Dedifferentiated amniotic fluid mesenchymal stem cell (primary cell): Measurements from ENCODE around the gene RBM27.
"Not testable (repeated sequence)": the region's sequence is repeated elsewhere in the genome, so short reads cannot be mapped to it uniquely, and the experiment has no call there.

Experiments used
- DNase-seq: peaks from one replicate; pipeline ENCODE4 v3.0.0-alpha.2; 2016; ENCODE audit errors: extremely low spot score

Gene RBM27

GRCh38 chr5:146205499-146206202 lies 2.2 kb downstream of the RBM27 start:
- no peak for DNase-seq

DNA sequence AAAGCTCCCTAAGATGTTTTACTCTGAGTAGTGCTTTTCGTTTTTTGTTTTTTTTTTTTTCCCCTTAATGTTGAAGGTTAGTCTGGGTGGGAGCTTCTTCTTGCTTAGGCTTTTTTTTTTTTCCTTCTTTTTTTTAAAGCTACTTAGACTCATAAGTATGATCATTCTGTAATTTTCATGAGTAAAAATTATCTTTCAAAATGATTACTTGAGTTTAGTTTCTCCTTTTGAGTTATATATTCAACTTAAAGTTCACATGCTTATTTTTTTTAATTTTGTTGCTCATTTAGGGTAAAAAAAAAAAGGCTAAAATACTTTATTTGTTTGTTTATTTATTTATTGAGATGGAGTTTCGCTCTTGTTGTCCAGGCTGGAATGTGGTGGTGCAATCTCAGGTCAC lies 2.9 kb downstream of the RBM27 start:
- DNase-seq, result no peak

- no peak for DNase-seq
These were observed 5.6 kb downstream of the RBM27 start for GRCh38 chr5:146208916-146209522.

DNA sequence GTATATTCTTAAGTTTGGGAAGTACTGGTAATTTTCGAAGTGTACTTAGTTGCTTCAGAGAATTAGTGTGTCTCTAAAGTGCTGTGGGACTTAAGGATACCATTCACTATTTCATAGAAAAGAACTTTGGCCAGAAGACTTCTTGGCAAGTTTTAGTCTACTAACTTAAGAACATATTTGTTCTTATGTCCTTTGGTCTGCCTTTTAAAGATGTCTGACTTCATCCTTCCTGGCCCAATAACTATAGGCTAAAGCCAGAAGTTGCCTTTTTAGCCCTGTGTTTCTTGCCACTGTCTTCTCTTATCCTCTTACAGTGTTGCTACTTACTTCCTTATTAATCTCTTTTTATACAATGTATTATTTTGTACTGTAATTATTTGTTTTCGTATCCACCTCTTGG lies 6.3 kb downstream of the RBM27 start:
- no peak for DNase-seq

GRCh38 chr5:146210810-146211209 lies 7.4 kb downstream of the RBM27 start:
- DNase-seq, result not testable (repeated sequence)

DNA sequence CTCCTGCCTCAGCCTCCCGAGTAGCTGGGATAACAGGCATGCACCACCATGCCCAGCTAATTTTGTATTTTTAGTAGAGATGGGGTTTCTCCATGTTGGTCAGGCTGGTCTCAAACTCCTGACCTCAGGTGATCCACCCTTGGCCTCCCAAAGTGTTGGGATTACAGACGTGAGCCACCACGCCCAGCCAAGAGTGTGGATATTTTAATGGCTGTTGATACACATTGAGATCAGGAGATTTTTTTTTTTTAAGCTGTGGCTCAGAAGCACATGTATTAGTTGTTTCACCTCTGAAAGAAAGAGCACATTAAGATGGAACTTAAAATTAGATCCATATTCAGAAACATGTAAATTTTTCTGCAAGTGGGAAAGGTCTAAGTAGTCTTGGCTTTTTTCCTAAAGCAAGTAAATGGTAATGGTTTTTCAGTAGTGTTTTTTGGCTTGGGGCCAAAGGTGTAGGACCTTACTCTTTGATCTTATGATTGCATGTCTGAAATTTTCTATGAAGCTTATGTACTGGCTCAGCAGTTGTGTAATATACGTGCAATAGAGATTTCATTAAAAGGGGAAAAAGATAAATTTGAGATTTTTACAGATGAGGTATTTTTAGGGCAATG lies 9.9 kb downstream of the RBM27 start:
- no peak for DNase-seq

DNA sequence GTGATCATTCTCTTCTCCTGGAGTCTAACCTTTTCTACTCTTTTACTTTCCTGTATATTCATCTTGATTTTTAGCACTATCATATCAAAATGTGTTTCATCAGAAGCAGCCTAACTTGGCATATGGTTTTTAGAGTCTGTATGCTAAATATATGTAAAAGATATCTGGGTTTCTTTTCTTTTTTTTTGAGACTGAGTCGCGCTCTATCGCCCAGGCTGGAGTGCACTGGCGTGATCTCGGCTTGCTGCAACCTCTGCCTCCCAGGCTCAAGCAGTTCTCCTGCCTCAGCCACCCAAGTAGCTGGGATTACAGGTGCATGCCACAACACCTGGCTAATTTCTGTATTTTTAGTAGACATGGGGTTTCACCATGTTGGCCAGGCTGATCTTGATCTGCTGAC lies 11.5 kb downstream of the RBM27 start:
- DNase-seq, result not testable (repeated sequence)

- DNase-seq, result no peak
These were observed 14.8 kb downstream of the RBM27 start for GRCh38 chr5:146218168-146218567.

GRCh38 chr5:146219243-146219642 lies 15.8 kb downstream of the RBM27 start:
- no peak for DNase-seq

GRCh38 chr5:146221234-146221633 lies 17.8 kb downstream of the RBM27 start:
- DNase-seq, result no peak

- no peak for DNase-seq
These were observed 18.6 kb downstream of the RBM27 start for GRCh38 chr5:146222005-146222404.

DNA sequence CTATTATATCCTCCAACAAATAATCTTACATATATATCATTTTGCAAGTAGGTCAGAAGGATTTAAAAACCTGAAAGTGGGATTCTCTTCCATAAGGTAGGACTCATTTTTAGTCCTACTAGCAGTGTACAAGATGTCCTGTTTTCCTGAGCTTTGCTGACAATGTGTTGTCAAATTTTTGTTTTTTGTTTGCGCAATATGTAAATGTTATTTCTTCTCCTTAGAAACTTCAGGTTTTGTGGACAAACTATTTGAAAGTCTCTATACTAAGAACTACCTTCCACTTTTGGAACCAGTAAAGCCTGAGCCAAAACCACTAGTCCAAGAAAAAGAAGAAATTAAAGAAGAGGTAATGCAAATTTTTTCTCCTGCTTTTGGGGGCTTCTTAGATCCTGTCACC lies 19.8 kb downstream of the RBM27 start:
- no peak for DNase-seq

- no peak for DNase-seq
These were observed 25.8 kb downstream of the RBM27 start for GRCh38 chr5:146229222-146229621.

DNA sequence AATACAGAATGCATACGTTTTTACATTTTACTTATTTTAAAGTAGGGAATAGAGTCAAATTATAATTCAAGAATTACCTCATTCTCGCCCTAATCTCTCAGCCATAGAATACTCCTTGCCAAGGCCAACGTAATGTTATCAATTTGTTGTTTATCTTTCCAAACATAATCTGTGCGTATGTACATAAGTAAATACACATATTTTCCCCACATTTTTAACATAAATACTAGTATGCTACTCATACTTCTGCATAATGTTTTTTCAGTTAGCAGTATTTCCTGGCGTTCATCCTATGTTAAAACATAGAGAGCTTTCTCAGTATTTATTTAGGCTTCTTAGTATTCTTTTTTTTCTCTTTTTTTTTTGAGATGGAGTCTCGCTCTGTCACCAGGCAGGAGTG lies 28.8 kb downstream of the RBM27 start:
- no peak for DNase-seq

- DNase-seq, result no peak
These were observed 30.0 kb downstream of the RBM27 start for GRCh38 chr5:146233441-146233840.

DNA sequence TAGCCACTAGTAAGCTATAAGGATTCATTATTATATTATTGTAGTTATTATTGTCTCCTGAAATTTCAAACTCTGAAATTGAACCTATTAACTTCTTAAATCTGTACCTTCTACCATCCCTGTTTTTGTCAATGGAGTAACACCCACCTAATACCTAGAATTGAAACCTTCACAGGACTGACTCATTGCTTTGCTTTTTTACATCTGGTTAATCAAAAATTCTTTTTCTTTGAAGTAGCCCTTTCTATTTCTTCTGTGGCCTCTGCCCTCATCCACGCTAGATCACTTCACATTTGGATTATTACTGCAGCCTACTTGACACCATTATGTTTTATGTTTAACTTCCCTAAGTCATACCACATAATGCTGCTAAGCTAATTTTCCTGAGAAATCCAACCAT lies 35.6 kb downstream of the RBM27 start:
- DNase-seq, result no peak

DNA sequence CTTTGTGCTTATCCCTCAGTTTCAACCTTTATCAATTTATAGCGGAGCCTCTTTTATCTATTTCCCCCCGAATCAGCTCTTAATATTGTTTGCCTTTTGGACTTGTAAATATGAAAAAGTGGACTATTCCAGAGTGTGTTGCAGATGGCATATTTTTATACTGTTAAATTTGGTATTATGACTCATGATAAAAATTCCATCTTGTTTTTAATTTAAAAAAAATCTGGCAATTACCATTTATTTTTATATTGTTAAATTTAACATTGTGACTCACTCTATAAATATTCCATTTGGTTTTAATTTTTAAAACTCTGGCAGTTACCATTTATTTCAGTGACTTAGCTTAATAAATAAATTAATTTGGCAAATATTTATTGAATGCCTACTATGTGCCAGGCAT lies 37.5 kb downstream of the RBM27 start:
- DNase-seq, result peak; percentile 31

DNA sequence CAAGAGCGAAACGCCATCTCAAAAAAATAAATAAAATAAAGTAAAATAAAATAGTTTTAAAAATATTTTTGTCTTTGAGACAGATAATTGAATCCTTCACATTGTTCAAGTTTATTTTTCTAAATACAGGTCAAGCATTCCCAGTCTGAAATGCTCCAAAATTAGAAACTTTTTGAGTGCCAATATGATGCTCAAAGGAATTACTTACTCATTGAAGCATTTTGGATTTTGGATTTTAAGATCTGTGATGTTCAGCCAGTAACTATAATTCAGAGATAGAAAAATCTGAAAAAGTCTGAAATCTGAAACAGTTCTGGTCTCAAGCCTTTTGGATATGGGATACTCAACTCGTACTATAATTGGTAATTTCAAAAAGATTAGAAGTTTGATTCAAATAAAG lies 39.8 kb downstream of the RBM27 start:
- DNase-seq, result no peak

DNA sequence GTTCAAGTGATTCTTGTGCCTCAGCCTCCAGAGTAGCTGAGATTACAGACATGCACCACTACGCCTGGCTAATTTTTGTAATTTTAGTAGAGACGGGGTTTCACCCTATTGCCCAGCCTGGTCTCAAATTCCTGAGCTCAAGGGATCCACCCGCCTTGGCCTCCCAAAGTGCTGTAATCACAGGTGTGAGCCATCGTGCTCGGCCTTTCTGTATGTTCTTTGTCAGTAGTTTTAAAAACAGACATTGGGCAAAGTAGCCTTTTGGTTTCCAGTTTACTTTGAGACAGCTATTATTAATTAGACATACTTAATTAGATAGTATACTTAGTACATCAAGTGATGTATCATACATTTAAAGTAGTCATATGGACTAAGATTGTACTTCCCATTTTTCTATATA lies 45.2 kb downstream of the RBM27 start:
- DNase-seq, result no peak

- DNase-seq, result no peak
These were observed 46.4 kb downstream of the RBM27 start for GRCh38 chr5:146249801-146250200.
